Fibroblast of the aortic adventitia (primary cell): ENCODE data around the gene THYN1. TPM values are rescaled to one million over a fixed set of nuclear protein-coding genes. Genes with fewer than 3 reads are reported as not detected.
A peak's percentile ranks its signal among the peaks of the same experiment; 100 is the strongest.

ENCODE experiments used
- DNase-seq: peaks from one replicate; pipeline ENCODE4 v3.0.0-alpha.2; 2010; ENCODE audit warnings: low read depth
- H3K4me3 ChIP-seq: 2 replicates; pipeline ENCODE4 v1.5.1; 2011; ENCODE audit warnings: low read depth, mild to moderate bottlenecking, control low read depth, low read length, moderate library complexity
- CTCF ChIP-seq: IDR thresholded peaks from 2 replicates; pipeline ENCODE4 v1.5.1; 2011; ENCODE audit warnings: mild to moderate bottlenecking, low read length, control low read depth, inconsistent platforms; ENCODE audit not compliant: insufficient read depth
- total RNA-seq: library from RNA; depleted of rRNA; stranded (reverse); fragments of >200 nt; gene quantifications from 2 replicates; pipeline ENCODE4 v1.2.3, GENCODE V29; 2012; ENCODE audit warnings: low replicate concordance

THYN1 gene
- total RNA-seq, 1 donor: 54.5 TPM

- DNase-seq: no peak
Measured at GRCh38 chr11:134223121-134223520, 30.0 kb downstream of the THYN1 start.

GRCh38 chr11:134216816-134217215 is 36.3 kb downstream of the THYN1 start:
- H3K4me3 ChIP-seq: no peak overlapping the region
- no peak for DNase-seq
- TF ChIP-seq CTCF: no peak

More at GRCh38 chr11:134223121-134223520, 30.0 kb downstream of the THYN1 start:
- no peak for TF ChIP-seq CTCF
- H3K4me3 ChIP-seq: peak overlapping the region; percentile 76

- TF ChIP-seq CTCF: no peak
- H3K4me3 ChIP-seq: no peak overlapping the region
- no peak for DNase-seq
Measured at GRCh38 chr11:134215836-134216235, 37.3 kb downstream of the THYN1 start.

- DNase-seq: peak; percentile 22
- peak; percentile 61 for TF ChIP-seq CTCF
- no peak overlapping the region for H3K4me3 ChIP-seq
Measured at GRCh38 chr11:134207538-134208239, 45.5 kb downstream of the THYN1 start.

- no peak for DNase-seq
- no peak overlapping the region for H3K4me3 ChIP-seq
Measured at GRCh38 chr11:134206185-134206584, 47.0 kb downstream of the THYN1 start.

GRCh38 chr11:134205729-134206128 is 47.4 kb downstream of the THYN1 start:
- DNase-seq: no peak
- no peak overlapping the region for H3K4me3 ChIP-seq
- no peak for TF ChIP-seq CTCF

More at GRCh38 chr11:134206185-134206584, 47.0 kb downstream of the THYN1 start:
- TF ChIP-seq CTCF: no peak

GRCh38 chr11:134202661-134203060 is 50.5 kb downstream of the THYN1 start:
- DNase-seq: no peak
- no peak overlapping the region for H3K4me3 ChIP-seq
- no peak for TF ChIP-seq CTCF
